GM19324 (cell line): ENCODE measurements around the gene POLR3E.

Experiments used
- ATAC-seq: cut with Tn5 transposase; IDR thresholded peaks from one replicate; pipeline ENCODE4 v1.9.1; 2021; ENCODE audit warnings: mild to moderate bottlenecking, moderate library complexity; ENCODE audit not compliant: unreplicated experiment, low FRiP score

POLR3E gene

DNA sequence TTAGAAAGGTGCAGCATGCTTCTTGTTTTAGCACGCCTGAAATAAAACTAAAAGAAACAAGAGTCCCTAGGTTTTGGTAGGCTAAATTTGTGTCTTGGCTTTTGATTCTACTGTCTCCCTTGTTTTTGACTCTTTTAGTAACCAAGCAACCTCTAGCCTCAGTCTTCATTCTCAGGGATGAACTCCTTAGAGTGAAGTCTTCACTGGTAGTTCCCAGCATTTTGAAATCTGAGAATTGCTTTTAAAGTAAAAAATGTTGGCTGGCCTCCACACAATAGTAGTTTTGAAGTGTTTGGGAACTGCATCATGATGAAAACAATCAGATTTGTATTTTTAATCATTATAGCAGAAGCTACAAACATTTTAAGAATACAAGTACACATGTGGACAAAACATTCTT, 83.3 kb downstream of the POLR3E start:
- ATAC-seq = no peak

DNA sequence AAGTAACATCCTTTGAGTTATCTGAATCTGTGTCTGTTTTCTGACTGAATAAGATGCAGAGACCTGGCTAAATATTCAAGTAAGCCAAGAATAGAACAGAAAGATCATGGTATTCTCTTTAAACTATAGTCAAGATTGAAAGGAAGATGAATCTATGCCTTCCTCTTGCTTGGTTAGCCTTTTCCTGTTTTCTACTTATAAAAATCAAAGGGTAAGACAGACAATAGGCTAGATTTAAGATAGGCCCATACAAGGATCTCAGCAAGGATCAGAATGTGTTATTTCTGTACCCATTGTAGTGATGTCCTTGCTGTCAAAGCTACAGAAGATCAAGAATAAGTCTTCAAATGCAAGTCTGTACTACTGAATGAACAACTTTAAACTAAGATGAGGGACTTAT, 84.2 kb downstream of the POLR3E start:
- ATAC-seq = no peak

DNA sequence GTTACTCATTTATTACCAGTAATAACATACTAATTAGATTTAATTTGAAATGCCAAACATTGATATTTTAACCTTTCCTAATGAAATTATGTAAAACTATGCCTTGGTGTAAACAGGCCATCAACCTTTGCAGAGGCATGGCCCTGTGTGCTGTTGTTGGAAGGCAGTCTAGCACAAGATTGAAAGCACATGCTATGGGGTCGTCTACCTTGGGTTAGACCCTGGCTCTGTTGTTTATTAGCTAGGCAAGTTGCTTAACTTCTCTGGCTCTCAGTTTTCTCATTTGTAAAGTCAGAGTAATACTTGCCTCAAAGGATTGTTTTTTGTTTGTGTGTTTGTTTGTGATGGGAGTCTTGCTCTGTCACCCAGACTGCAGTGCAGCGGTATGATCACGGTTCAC, 86.6 kb downstream of the POLR3E start:
- no peak for ATAC-seq
